ENCODE measurements around the gene PHYHD1. TPM values are rescaled to one million over a fixed set of nuclear protein-coding genes. Genes with fewer than 3 reads are reported as not detected.

The PHYHD1 gene
- total and polyA plus RNA-seq, 2 of the 13 experiments (the other 11 are each of a cell fraction or from before 2014, with no cell fraction given): 10.6 to 25.3 TPM

DNA sequence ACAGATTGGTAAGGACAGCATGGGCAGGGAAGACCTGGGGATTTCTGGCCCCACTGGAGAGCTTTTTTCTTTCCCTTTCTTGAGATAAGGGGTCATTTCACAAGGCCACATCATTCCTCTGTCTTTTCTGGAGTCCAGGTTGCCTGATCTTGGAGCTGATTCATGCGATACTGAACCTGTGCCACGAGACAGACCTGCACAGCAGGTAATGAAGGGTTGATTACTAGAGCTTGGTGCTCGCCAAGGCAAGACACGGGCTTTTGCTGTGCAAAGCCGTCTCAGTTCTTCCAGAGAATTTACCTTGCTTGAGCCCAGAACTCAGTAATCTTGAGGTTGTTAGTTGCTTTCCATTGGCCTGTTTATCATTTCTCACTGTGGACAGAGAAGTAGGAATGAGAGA lies 65.9 kb downstream of the PHYHD1 start:
- WGBS (ENCODE audit: low lambda C conversion rate): 98% methylated on average over 5 of the region's 5 CpGs
- H4K20me1 ChIP-seq (ENCODE audit: insufficient read depth, low read length): no peaks in the 10 kb centered on the region
- CTCF ChIA-PET (ENCODE audit: low intra/inter-chr PET ratio, low total read pairs): no interaction called here
- no TSS peak for BruUV-seq (replicated peaks)
- H3K36me3 ChIP-seq (replicated peaks in 1 of 2; ENCODE audit: control insufficient read depth in 1 of 2, insufficient read depth in 2 of 2, low read length in 2 of 2): peaks cover 23 to 66% of the 10 kb centered on the region in 2 experiments
- no peak overlapping the region for H3K9ac ChIP-seq (ENCODE audit: insufficient read depth, low read depth, low read length)
- ATAC-seq: no peak
- POLR2A ChIA-PET: no interaction called here
- no peak overlapping the region for H2AFZ ChIP-seq (ENCODE audit: low read length)
- in situ Hi-C loops (cut with HindIII; ENCODE audit: extremely low pct_ligation_motif_present, low pct_unique_long_range_greater_than_20kb) (no loop called here), intact Hi-C loops (cut with micrococcal nuclease; ENCODE audit: unreplicated experiment) (no loop called here)
- H3K79me2 ChIP-seq (ENCODE audit: insufficient read depth, low read length): no peaks in the 10 kb centered on the region
- H3K9me3 ChIP-seq (ENCODE audit: low read length): no peaks in the 10 kb centered on the region
- no peak overlapping the region for H3K27ac ChIP-seq (ENCODE audit: extremely low read length, insufficient read depth, low read length)
- no peak overlapping the region for H3K4me2 ChIP-seq (ENCODE audit: low read depth, low read length)
- no peak for TF ChIP-seq ZNF232 (CRISPR knock-in tag; IDR thresholded peaks at IDR 0.05; ENCODE audit: borderline replicate concordance)
- TF ChIP-seq, protein P1, sequence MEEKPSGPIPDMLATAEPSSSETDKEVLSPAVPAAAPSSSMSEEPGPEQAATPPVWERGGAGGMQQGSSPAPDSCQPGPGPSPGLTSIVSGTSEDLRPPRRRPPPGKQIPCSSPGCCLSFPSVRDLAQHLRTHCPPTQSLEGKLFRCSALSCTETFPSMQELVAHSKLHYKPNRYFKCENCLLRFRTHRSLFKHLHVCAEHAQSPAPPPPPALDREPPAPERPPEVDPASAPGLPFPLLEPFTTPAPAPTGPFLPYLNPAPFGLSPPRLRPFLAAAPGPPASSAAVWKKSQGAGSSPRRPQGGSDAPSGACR (CRISPR knock-in tag; IDR thresholded peaks at IDR 0.05): no peak
- H3K4me3 ChIP-seq (replicated peaks in 1 of 3; ENCODE audit: insufficient read depth in 1 of 3, low read depth in 2 of 3, low read length in 3 of 3): no peak overlapping the region
- no peaks in the 10 kb centered on the region for H3K27me3 ChIP-seq (ENCODE audit: control insufficient read depth in 1 of 2, insufficient read depth in 2 of 2, low read length in 2 of 2)
- FAIRE-seq: no peak
- DNase-seq (ENCODE audit: low spot score): no peak
- H3K4me1 ChIP-seq (ENCODE audit: insufficient read depth, low read length): no peaks in the 10 kb centered on the region

DNA sequence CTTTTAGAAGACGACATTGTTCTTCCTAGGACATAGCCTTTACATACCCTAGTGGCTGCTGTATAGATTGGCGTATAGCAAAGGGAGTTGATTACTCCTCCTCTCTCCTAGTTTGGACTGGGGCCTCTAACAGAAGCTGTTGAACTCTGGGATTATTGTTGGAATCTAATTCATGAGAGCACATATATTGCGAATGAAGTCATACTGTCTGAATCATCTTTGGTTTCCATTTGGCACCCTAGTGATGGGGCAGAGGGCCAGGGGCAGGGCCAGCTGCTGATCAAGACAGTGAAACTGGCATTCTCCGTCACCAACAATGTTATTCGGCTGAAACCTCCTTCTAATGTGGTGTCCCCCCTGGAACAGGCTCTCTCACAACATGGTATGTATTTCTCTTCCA lies 67.0 kb downstream of the PHYHD1 start:
- BruUV-seq (replicated peaks): no TSS peak
- WGBS (ENCODE audit: low lambda C conversion rate): 92% methylated on average over 5 of the region's 5 CpGs
- Histone ChIP-seq H3K9me3 (ENCODE audit: low read length) (no peaks in the 10 kb centered on the region), H3K4me2 (ENCODE audit: low read depth, low read length) (no peak overlapping the region), H3K27ac (ENCODE audit: extremely low read length, insufficient read depth, low read length) (no peak overlapping the region), H3K4me1 (ENCODE audit: insufficient read depth, low read length) (no peaks in the 10 kb centered on the region), H3K36me3 (replicated peaks in 1 of 2; ENCODE audit: control insufficient read depth in 1 of 2, insufficient read depth in 2 of 2, low read length in 2 of 2) (peaks cover 22 to 64% of the 10 kb centered on the region in 2 experiments), H3K4me3 (replicated peaks in 1 of 3; ENCODE audit: insufficient read depth in 1 of 3, low read depth in 2 of 3, low read length in 3 of 3) (no peak overlapping the region), H4K20me1 (ENCODE audit: insufficient read depth, low read length) (no peaks in the 10 kb centered on the region), H2AFZ (ENCODE audit: low read length) (no peak overlapping the region), H3K9ac (ENCODE audit: insufficient read depth, low read depth, low read length) (no peak overlapping the region), H3K79me2 (ENCODE audit: insufficient read depth, low read length) (no peaks in the 10 kb centered on the region), H3K27me3 (ENCODE audit: control insufficient read depth in 1 of 2, insufficient read depth in 2 of 2, low read length in 2 of 2) (no peaks in the 10 kb centered on the region)
- ChIA-PET POLR2A (no interaction called here), CTCF (ENCODE audit: low intra/inter-chr PET ratio, low total read pairs) (no interaction called here)
- no peak for DNase-seq (ENCODE audit: low spot score)
- intact Hi-C loops (cut with micrococcal nuclease; ENCODE audit: unreplicated experiment) (no loop called here), in situ Hi-C loops (cut with HindIII; ENCODE audit: extremely low pct_ligation_motif_present, low pct_unique_long_range_greater_than_20kb) (no loop called here)
- ATAC-seq: no peak
- TF ChIP-seq FOXA3 (CRISPR knock-in tag; IDR thresholded peaks at IDR 0.05): no peak
- TF ChIP-seq MAFG (CRISPR knock-in tag; IDR thresholded peaks at IDR 0.05): no peak
- TF ChIP-seq, protein P2, sequence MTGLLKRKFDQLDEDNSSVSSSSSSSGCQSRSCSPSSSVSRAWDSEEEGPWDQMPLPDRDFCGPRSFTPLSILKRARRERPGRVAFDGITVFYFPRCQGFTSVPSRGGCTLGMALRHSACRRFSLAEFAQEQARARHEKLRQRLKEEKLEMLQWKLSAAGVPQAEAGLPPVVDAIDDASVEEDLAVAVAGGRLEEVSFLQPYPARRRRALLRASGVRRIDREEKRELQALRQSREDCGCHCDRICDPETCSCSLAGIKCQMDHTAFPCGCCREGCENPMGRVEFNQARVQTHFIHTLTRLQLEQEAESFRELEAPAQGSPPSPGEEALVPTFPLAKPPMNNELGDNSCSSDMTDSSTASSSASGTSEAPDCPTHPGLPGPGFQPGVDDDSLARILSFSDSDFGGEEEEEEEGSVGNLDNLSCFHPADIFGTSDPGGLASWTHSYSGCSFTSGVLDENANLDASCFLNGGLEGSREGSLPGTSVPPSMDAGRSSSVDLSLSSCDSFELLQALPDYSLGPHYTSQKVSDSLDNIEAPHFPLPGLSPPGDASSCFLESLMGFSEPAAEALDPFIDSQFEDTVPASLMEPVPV (CRISPR knock-in tag; IDR thresholded peaks at IDR 0.05): no peak
- TF ChIP-seq, protein P3, sequence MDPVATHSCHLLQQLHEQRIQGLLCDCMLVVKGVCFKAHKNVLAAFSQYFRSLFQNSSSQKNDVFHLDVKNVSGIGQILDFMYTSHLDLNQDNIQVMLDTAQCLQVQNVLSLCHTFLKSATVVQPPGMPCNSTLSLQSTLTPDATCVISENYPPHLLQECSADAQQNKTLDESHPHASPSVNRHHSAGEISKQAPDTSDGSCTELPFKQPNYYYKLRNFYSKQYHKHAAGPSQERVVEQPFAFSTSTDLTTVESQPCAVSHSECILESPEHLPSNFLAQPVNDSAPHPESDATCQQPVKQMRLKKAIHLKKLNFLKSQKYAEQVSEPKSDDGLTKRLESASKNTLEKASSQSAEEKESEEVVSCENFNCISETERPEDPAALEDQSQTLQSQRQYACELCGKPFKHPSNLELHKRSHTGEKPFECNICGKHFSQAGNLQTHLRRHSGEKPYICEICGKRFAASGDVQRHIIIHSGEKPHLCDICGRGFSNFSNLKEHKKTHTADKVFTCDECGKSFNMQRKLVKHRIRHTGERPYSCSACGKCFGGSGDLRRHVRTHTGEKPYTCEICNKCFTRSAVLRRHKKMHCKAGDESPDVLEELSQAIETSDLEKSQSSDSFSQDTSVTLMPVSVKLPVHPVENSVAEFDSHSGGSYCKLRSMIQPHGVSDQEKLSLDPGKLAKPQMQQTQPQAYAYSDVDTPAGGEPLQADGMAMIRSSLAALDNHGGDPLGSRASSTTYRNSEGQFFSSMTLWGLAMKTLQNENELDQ (CRISPR knock-in tag; IDR thresholded peaks at IDR 0.05; ENCODE audit: borderline replicate concordance): no peak
- TF ChIP-seq KAT7 (CRISPR knock-in tag; IDR thresholded peaks at IDR 0.05; ENCODE audit: borderline replicate concordance): no peak
- FAIRE-seq: no peak
